ENCODE results near the gene TMEM240. TPM values are rescaled to one million over a fixed set of nuclear protein-coding genes. Genes with fewer than 3 reads are reported as not detected.
A peak's percentile ranks its signal among the peaks of the same experiment; 100 is the strongest.

TMEM240 gene
- 2.4 TPM for total RNA-seq

- DNase-seq, result peak; percentile 89
Observed at GRCh38 chr1:1540090-1540817, at the start of gene TMEM240. Gene TMEM240, minus strand, starts transcription at chr1:1540624. Its CDS starts 278 bp downstream, at chr1:1540346.

- DNase-seq, result no peak
Observed at GRCh38 chr1:1583347-1584010, 43.1 kb upstream of the TMEM240 start.

- no peak for DNase-seq
Observed at GRCh38 chr1:1582585-1583346, 42.3 kb upstream of the TMEM240 start.

- DNase-seq, result no peak
Observed at GRCh38 chr1:1578371-1578940, 38.0 kb upstream of the TMEM240 start.

- DNase-seq, result no peak
Observed at GRCh38 chr1:1577367-1578011, 37.1 kb upstream of the TMEM240 start.

- peak; percentile 96 for DNase-seq
Observed at GRCh38 chr1:1574721-1575537, 34.5 kb upstream of the TMEM240 start, which contains the start of gene SSU72. Gene SSU72, minus strand, starts transcription at chr1:1574863. Its CDS starts 306 bp downstream, at chr1:1574557.

- DNase-seq, result peak; percentile 81
Observed at GRCh38 chr1:1573843-1574720, 33.7 kb upstream of the TMEM240 start.

- no peak for DNase-seq
Observed at GRCh38 chr1:1569341-1569740, 28.9 kb upstream of the TMEM240 start.

GRCh38 chr1:1567891-1568291, 27.5 kb upstream of the TMEM240 start:
- DNase-seq, result peak; percentile 46

GRCh38 chr1:1567152-1567875, 26.9 kb upstream of the TMEM240 start:
- no peak for DNase-seq

GRCh38 chr1:1565340-1565739, 24.9 kb upstream of the TMEM240 start:
- DNase-seq, result no peak

GRCh38 chr1:1564268-1564667, 23.8 kb upstream of the TMEM240 start:
- no peak for DNase-seq

- DNase-seq, result no peak
Observed at GRCh38 chr1:1563688-1564087, 23.3 kb upstream of the TMEM240 start.

- DNase-seq, result no peak
Observed at GRCh38 chr1:1562556-1563195, 22.3 kb upstream of the TMEM240 start.

GRCh38 chr1:1561801-1562470, 21.5 kb upstream of the TMEM240 start:
- no peak for DNase-seq

- DNase-seq, result no peak
Observed at GRCh38 chr1:1560178-1560577, 19.8 kb upstream of the TMEM240 start.

GRCh38 chr1:1559066-1559465, 18.6 kb upstream of the TMEM240 start:
- no peak for DNase-seq

GRCh38 chr1:1558591-1558990, 18.2 kb upstream of the TMEM240 start:
- DNase-seq, result no peak

All from tongue (tissue), 2 donors.